Breast epithelium (tissue), 4 donors: ENCODE data around the gene SARS2. TPM values are rescaled to one million over a fixed set of nuclear protein-coding genes. Genes with fewer than 3 reads are reported as not detected.

ENCODE experiments used
- DNase-seq, 2 donors: peaks; one replicate each; pipeline ENCODE4 v3.0.0-alpha.2; 2019; ENCODE audit warnings: low spot score in 2 of 2
- H3K27ac ChIP-seq, 2 donors: fragments of 200-600 bp; sonication (generic) in 1 of 2; one replicate each; pipeline ENCODE4 v1.5.1; 2016 to 2019; ENCODE audit warnings: mild to moderate bottlenecking in 1 of 2
- H3K27me3 ChIP-seq, 2 donors: fragments of 200-600 bp; sonication (generic) in 1 of 2; one replicate each; pipeline versions ENCODE4 v1.5.1 to v1.6.0; 2017 to 2019; ENCODE audit warnings: control low read depth in 1 of 2, mild to moderate bottlenecking in 1 of 2
- H3K36me3 ChIP-seq: fragments of 200-600 bp; one replicate; pipeline ENCODE4 v1.5.1; 2019
- H3K4me1 ChIP-seq, 2 donors: fragments of 200-600 bp; sonication (generic); one replicate each; pipeline ENCODE4 v1.5.1; 2016 to 2019; ENCODE audit warnings: control low read depth in 1 of 2
- H3K4me3 ChIP-seq, 3 donors: fragments of 200-600 bp; sonication (generic); 1 replicate in 2 of 3; 2 replicates in 1 of 3; pipeline ENCODE4 v1.5.1; 2016 to 2019; ENCODE audit warnings: mild to moderate bottlenecking in 3 of 3, moderate library complexity in 2 of 3
- H3K9me3 ChIP-seq, 2 donors: fragments of 200-600 bp; sonication (generic) in 1 of 2; one replicate each; pipeline ENCODE4 v1.5.1; 2016 to 2019; ENCODE audit warnings: control low read depth in 1 of 2
- CTCF ChIP-seq, 3 donors: fragments of 450-650 bp; IDR thresholded peaks; one replicate each; pipeline ENCODE4 v1.5.1; 2016 to 2017; ENCODE audit warnings: antibody characterized with exemption in 3 of 3, mild to moderate bottlenecking in 3 of 3, moderate library complexity in 3 of 3
- POLR2A ChIP-seq: fragments of 450-650 bp; IDR thresholded peaks from one replicate; pipeline ENCODE4 v1.6.1; 2016; ENCODE audit warnings: antibody characterized with exemption, mild to moderate bottlenecking, moderate library complexity
- POLR2AphosphoS5 ChIP-seq, 3 donors: sonication (generic); formaldehyde crosslinking; IDR thresholded peaks; one replicate each; pipeline ENCODE4 v1.6.1; 2017; ENCODE audit warnings: antibody characterized with exemption in 3 of 3
- intact Hi-C: fragments of 100-400 bp; cut with DNase I; formaldehyde crosslinking; loops from one replicate; pipeline ENCODE4 v1.15.1; 2023; ENCODE audit warnings: low total_unique reads
- total RNA-seq, 3 donors: library from RNA; depleted of rRNA; stranded (reverse); fragments of >200 nt; gene quantifications; one replicate each; pipeline ENCODE4 v1.1.0, GENCODE V29; 2016

The SARS2 gene
- total RNA-seq, 3 donors from 2014 or later: 10.9 to 22.6 (median 18.9) TPM

DNA sequence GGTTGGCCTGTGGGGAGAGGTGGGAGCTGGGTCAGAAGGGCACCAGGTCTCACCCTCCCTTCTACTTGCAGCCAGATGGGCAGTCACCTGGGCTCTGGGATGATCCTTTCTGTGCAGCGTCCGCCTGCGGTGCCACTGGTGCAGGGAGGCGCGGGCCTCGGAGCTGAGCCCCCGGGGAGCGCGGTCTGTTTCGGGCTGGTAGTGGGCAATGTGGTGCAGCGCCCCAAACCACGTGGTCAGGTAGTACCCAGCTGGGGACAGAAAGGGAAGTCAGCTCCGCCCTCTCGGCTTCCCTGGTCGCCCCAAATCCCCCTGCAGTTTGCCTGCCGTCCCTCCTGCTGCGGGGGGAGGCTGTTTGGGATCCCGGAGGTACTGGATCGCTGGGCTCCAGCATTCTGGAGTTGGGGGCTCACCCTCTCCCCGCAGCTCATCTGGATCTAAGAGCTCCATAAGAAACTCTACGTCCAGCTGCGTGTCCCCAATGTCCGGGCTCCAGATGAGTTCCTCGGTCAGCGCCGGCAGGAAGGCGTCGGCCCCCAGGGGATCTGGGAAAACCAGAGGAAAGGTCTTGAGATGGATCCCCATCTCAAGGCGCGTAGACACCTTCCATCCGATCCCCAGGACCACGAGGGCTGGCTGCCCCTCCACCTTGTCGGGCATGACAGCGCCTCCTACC is 61.3 kb downstream of the SARS2 start:
- H3K9me3 ChIP-seq: no peaks in the 10 kb centered on the region
- intact Hi-C loops: no loop called here
- H3K27me3 ChIP-seq: no peaks in the 10 kb centered on the region
- DNase-seq: no peak
- H3K4me1 ChIP-seq: no peaks in the 10 kb centered on the region
- H3K27ac ChIP-seq: peak overlapping the region; percentile 10 to 69
- TF ChIP-seq POLR2AphosphoS5 (IDR thresholded peaks at IDR 0.05): no peak
- peak overlapping the region; percentile 37 to 62 (median 62) for H3K4me3 ChIP-seq
- H3K36me3 ChIP-seq: no peaks in the 10 kb centered on the region

- intact Hi-C loops: no loop called here
- no peaks in the 10 kb centered on the region for H3K4me1 ChIP-seq
- H3K9me3 ChIP-seq: no peaks in the 10 kb centered on the region
- TF ChIP-seq POLR2A (no peak), CTCF (IDR thresholded peaks at IDR 0.05) (no peak), POLR2AphosphoS5 (IDR thresholded peaks at IDR 0.05) (no peak)
- no peak overlapping the region for H3K27ac ChIP-seq
- no peak overlapping the region for H3K4me3 ChIP-seq
- no peaks in the 10 kb centered on the region for H3K27me3 ChIP-seq
- DNase-seq: no peak
- H3K36me3 ChIP-seq: no peaks in the 10 kb centered on the region
These were observed 62.0 kb downstream of the SARS2 start for GRCh38 chr19:38868551-38868950.

- H3K27me3 ChIP-seq: no peaks in the 10 kb centered on the region
- H3K4me3 ChIP-seq: no peak overlapping the region
- intact Hi-C loops: no loop called here
- no peak for DNase-seq
- TF ChIP-seq POLR2A (no peak), POLR2AphosphoS5 (IDR thresholded peaks at IDR 0.05) (no peak), CTCF (IDR thresholded peaks at IDR 0.05) (no peak)
- H3K36me3 ChIP-seq: no peaks in the 10 kb centered on the region
- H3K27ac ChIP-seq: no peak overlapping the region
- H3K9me3 ChIP-seq: no peaks in the 10 kb centered on the region
- no peaks in the 10 kb centered on the region for H3K4me1 ChIP-seq
These were observed 63.3 kb downstream of the SARS2 start for GRCh38 chr19:38867171-38867780.

Other genes starting within 250 kb of the SARS2 start
- gene CAPN12, start 186.3 kb downstream of the SARS2 start, total RNA-seq: 1 to 10 TPM in 2 of 3 donors, under 1 TPM in 1; 0.16 to 9.2 (median 4.1) TPM
- gene LGALS7, start 157.2 kb downstream of the SARS2 start, total RNA-seq: 1 to 10 TPM in 1 of 3 donors, not detected in 2; 1.5 TPM
- gene LGALS7B, start 141.6 kb downstream of the SARS2 start, total RNA-seq: 10 to 100 TPM in 1 of 3 donors, 1 to 10 TPM in 1, not detected in 1; 5.9 to 23.6 TPM
- 10 to 100 TPM in 1 of 3 donors, under 1 TPM in 2; 0.80 to 16.4 (median 0.88) TPM for gene LGALS4, start 117.8 kb downstream of the SARS2 start, total RNA-seq
- 100 to 1,000 TPM in 1 of 3 donors, 10 to 100 TPM in 2; 85.8 to 113 (median 93.8) TPM for gene ECH1, start 99.0 kb downstream of the SARS2 start, total RNA-seq
- gene HNRNPL, start 80.8 kb downstream of the SARS2 start, total RNA-seq: 100 to 1,000 TPM; 164 to 193 (median 168) TPM
- gene RINL, start 52.5 kb downstream of the SARS2 start, total RNA-seq: 10 to 100 TPM in 2 of 3 donors, 1 to 10 TPM in 1; 4.5 to 13.0 (median 12.8) TPM
- gene SIRT2, start 31.1 kb downstream of the SARS2 start, total RNA-seq: 10 to 100 TPM; 61.8 to 92.3 (median 88.2) TPM
- gene NFKBIB, start 30.8 kb downstream of the SARS2 start, total RNA-seq: 10 to 100 TPM; 15.7 to 29.2 (median 19.6) TPM
- gene CCER2, start 18.6 kb downstream of the SARS2 start, total RNA-seq: under 1 TPM in 2 of 3 donors, not detected in 1; 0.64 to 0.88 TPM
- 10 to 100 TPM; 27.5 to 41.0 (median 29.3) TPM for gene MRPS12, start 181 bp upstream of the SARS2 start, total RNA-seq
- 10 to 100 TPM; 14.2 to 67.2 (median 28.5) TPM for gene FBXO17, start 45.0 kb upstream of the SARS2 start, total RNA-seq
- 1 to 10 TPM; 2.6 to 7.2 (median 5.1) TPM for gene FBXO27, start 101.8 kb upstream of the SARS2 start, total RNA-seq
- not detected for gene ACP7, start 153.6 kb upstream of the SARS2 start, total RNA-seq
- 10 to 100 TPM in 2 of 3 donors, 1 to 10 TPM in 1; 3.5 to 12.0 (median 10.2) TPM for gene PAK4, start 195.0 kb upstream of the SARS2 start, total RNA-seq